Mammary epithelial cell (primary cell): ENCODE data around the gene B4GALNT2.

Experiments
- CTCF ChIP-seq, 2 donors: IDR thresholded peaks in 1 of 2; conservative IDR thresholded peaks in 1 of 2; 2 replicates each; pipeline ENCODE4 v1.5.1; 2011 to 2012; ENCODE audit warnings: inconsistent platforms in 2 of 2, low read length in 2 of 2, mild to moderate bottlenecking in 2 of 2, control low read depth in 1 of 2, low read depth in 1 of 2; ENCODE audit not compliant: insufficient read depth in 1 of 2; ENCODE audit errors: extremely low read depth in 1 of 2
- EZH2 ChIP-seq: IDR thresholded peaks from 2 replicates; pipeline ENCODE4 v1.6.1; 2012; ENCODE audit warnings: low read length, inconsistent platforms, borderline replicate concordance

- no peak for TF ChIP-seq CTCF (conservative IDR thresholded peaks at IDR 0.05 in 1 of 2, IDR thresholded peaks at IDR 0.05 in 1 of 2; ENCODE audit: extremely low read depth in 1 of 2, insufficient read depth in 1 of 2, low read depth in 1 of 2, low read length in 2 of 2)
- TF ChIP-seq EZH2, result no peak
These were observed 37.6 kb downstream of the B4GALNT2 start for GRCh38 chr17:49170216-49170615.
